ENCODE data around the gene MME.

The MME gene

GRCh38 chr3:155147588-155147987 lies 67.5 kb downstream of the MME start:
- no peaks in the 10 kb centered on the region for H3K27me3 ChIP-seq
- TF ChIP-seq CTCF (IDR thresholded peaks at IDR 0.05) = no peak
- no peaks in the 10 kb centered on the region for H3K9me3 ChIP-seq
- intact Hi-C loops (cut with DNase I; ENCODE audit: low total_unique reads) = no loop called here
- H3K4me1 ChIP-seq = no peaks in the 10 kb centered on the region
- DNase-seq = no peak
- no peak overlapping the region for H3K27ac ChIP-seq
- no peaks in the 10 kb centered on the region for H3K36me3 ChIP-seq
- no peak overlapping the region for H3K4me3 ChIP-seq

- Histone ChIP-seq H3K9me3 (no peaks in the 10 kb centered on the region), H3K4me1 (no peaks in the 10 kb centered on the region), H3K4me3 (no peak overlapping the region), H3K27ac (no peak overlapping the region), H3K36me3 (no peaks in the 10 kb centered on the region), H3K27me3 (no peaks in the 10 kb centered on the region)
- TF ChIP-seq CTCF (IDR thresholded peaks at IDR 0.05) = no peak
- intact Hi-C loops (cut with DNase I; ENCODE audit: low total_unique reads) = no loop called here
- DNase-seq = no peak
Measured at GRCh38 chr3:155149494-155149893, 69.4 kb downstream of the MME start.

DNA sequence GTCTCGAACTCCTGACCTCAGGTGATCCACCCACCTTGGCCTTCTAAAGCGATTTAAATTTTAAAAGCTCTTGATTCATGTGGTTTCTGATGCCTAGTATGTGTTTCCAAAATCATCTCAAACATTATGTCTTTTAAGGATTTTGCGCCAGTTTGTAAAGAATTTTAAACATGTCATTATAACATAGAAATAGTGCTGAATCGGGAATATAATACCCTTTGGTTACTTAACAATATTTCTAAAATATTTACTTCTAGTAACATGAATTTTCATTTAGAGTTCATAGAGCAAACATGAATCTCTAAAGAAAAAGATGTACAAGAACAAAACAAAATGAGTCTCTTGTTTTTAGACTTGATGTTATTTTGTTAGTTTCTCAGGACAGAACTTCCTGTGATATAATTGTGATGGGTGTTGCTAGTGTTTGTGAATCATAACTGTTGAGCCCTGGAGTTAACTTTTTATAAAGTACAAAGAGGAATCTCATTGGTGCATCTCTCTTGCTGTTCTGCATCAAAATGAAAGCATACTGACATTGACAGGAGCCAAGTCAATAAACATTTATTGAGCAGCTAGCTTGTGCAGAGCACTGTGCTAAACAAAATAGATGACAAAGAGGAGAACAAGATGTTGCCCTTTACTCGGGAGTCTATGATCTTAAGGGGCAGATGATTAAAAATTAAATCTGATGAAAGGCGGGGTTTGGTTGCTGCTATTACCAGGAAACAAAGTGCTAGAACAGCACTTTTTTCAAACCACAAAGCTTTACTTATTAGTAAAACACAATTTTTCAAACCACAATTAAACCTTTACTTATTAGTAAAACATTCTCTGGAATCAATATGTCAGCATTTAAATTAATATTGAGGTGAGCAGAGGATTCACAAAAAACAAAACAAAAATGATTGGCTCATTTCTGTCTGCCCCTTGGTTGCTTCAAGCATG lies 73.4 kb downstream of the MME start:
- H3K27ac ChIP-seq = no peak overlapping the region
- no peak for TF ChIP-seq CTCF (IDR thresholded peaks at IDR 0.05)
- no peaks in the 10 kb centered on the region for H3K36me3 ChIP-seq
- H3K9me3 ChIP-seq = no peaks in the 10 kb centered on the region
- intact Hi-C loops (cut with DNase I; ENCODE audit: low total_unique reads) = no loop called here
- no peaks in the 10 kb centered on the region for H3K4me1 ChIP-seq
- no peak overlapping the region for H3K4me3 ChIP-seq
- H3K27me3 ChIP-seq = no peaks in the 10 kb centered on the region
- no peak for DNase-seq

DNA sequence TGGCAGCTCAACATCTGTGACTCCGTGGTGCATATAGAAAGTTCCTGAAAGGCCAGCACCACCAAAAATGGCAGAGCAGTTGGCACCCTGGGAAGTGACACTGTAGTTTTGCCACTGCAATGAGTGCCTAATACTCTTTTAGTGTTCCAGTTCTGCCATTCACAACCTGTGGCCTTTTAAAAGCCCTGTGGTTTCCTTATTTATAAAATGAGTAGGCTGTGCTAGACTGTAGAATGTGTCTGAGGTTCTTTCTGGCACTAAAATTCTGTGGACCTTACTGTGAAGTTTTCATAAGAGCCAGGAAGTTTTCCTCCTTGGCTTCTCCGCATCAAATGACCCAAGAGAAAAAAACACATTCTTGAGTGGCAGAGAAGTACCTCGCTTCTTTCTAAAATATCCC lies 74.1 kb downstream of the MME start:
- H3K4me1 ChIP-seq = no peaks in the 10 kb centered on the region
- H3K27me3 ChIP-seq = no peaks in the 10 kb centered on the region
- TF ChIP-seq CTCF (IDR thresholded peaks at IDR 0.05) = no peak
- no peak overlapping the region for H3K4me3 ChIP-seq
- no peaks in the 10 kb centered on the region for H3K36me3 ChIP-seq
- H3K9me3 ChIP-seq = no peaks in the 10 kb centered on the region
- intact Hi-C loops (cut with DNase I; ENCODE audit: low total_unique reads) = no loop called here
- no peak for DNase-seq
- H3K27ac ChIP-seq = no peak overlapping the region

GRCh38 chr3:155158346-155159037 lies 78.4 kb downstream of the MME start:
- TF ChIP-seq CTCF (IDR thresholded peaks at IDR 0.05) = no peak
- no peak overlapping the region for H3K27ac ChIP-seq
- no peaks in the 10 kb centered on the region for H3K36me3 ChIP-seq
- no peak overlapping the region for H3K4me3 ChIP-seq
- DNase-seq = no peak
- no peaks in the 10 kb centered on the region for H3K9me3 ChIP-seq
- no peaks in the 10 kb centered on the region for H3K4me1 ChIP-seq
- intact Hi-C loops (cut with DNase I; ENCODE audit: low total_unique reads) = no loop called here
- H3K27me3 ChIP-seq = no peaks in the 10 kb centered on the region

Data from tibial artery (tissue), 4 donors.